Measurements from ENCODE around the gene PHTF2.

The PHTF2 gene

DNA sequence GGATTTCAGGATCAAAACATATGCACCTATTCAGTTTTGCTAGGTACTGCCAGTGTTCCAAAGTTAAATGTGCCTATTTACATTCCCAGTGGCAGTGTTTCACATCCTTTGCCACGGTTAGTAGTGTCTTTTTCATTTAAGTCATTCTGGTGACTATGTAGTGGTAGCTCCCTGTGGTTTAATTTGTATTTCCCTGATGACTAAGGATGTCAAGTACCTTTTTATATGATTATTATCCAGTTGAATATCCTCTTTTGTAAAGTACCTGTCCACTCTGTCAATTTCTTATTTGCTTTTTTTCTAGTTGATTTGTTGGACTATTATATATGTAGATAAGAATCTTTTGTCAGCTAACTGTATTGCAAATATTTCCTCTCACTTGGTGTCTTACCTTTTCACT, 45.4 kb upstream of the PHTF2 start (continued):
- TF ChIP-seq, protein P1, sequence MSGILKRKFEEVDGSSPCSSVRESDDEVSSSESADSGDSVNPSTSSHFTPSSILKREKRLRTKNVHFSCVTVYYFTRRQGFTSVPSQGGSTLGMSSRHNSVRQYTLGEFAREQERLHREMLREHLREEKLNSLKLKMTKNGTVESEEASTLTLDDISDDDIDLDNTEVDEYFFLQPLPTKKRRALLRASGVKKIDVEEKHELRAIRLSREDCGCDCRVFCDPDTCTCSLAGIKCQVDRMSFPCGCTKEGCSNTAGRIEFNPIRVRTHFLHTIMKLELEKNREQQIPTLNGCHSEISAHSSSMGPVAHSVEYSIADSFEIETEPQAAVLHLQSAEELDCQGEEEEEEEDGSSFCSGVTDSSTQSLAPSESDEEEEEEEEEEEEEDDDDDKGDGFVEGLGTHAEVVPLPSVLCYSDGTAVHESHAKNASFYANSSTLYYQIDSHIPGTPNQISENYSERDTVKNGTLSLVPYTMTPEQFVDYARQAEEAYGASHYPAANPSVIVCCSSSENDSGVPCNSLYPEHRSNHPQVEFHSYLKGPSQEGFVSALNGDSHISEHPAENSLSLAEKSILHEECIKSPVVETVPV (CRISPR knock-in tag; IDR thresholded peaks at IDR 0.05) = no peak
- TF ChIP-seq ESRRG (CRISPR knock-in tag; IDR thresholded peaks at IDR 0.05) = no peak

DNA sequence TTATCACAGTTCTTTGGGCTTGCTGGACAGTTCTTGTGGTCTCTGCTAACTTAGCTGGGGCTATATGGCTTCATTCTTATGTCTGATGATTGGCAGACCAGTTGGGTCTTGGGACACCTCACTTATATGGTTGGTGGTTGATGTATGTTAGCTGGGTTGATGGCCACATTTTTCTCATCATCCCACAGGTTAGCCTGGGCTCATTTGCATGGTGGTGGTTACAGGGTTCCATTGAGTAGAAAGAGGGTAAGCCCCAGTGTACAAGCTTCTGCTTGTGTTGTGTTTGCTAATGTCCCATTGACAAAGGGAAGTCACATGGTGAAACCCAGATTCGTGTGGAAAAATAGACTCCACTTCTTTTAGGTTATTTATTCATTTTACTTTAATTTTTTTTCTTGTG, 41.0 kb upstream of the PHTF2 start:
- TF ChIP-seq ARNTL (CRISPR knock-in tag; IDR thresholded peaks at IDR 0.05; ENCODE audit: borderline replicate concordance, low read depth) (no peak), TCF4 (CRISPR knock-in tag; IDR thresholded peaks at IDR 0.05; ENCODE audit: borderline replicate concordance) (no peak), ZNF565 (CRISPR knock-in tag; conservative IDR thresholded peaks at IDR 0.05; ENCODE audit: low read depth) (no peak)
- TF ChIP-seq, protein P2, sequence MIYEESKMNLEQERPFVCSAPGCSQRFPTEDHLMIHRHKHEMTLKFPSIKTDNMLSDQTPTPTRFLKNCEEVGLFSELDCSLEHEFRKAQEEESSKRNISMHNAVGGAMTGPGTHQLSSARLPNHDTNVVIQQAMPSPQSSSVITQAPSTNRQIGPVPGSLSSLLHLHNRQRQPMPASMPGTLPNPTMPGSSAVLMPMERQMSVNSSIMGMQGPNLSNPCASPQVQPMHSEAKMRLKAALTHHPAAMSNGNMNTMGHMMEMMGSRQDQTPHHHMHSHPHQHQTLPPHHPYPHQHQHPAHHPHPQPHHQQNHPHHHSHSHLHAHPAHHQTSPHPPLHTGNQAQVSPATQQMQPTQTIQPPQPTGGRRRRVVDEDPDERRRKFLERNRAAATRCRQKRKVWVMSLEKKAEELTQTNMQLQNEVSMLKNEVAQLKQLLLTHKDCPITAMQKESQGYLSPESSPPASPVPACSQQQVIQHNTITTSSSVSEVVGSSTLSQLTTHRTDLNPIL (CRISPR knock-in tag; IDR thresholded peaks at IDR 0.05; ENCODE audit: low read depth) = no peak
- TF ChIP-seq, protein P3, sequence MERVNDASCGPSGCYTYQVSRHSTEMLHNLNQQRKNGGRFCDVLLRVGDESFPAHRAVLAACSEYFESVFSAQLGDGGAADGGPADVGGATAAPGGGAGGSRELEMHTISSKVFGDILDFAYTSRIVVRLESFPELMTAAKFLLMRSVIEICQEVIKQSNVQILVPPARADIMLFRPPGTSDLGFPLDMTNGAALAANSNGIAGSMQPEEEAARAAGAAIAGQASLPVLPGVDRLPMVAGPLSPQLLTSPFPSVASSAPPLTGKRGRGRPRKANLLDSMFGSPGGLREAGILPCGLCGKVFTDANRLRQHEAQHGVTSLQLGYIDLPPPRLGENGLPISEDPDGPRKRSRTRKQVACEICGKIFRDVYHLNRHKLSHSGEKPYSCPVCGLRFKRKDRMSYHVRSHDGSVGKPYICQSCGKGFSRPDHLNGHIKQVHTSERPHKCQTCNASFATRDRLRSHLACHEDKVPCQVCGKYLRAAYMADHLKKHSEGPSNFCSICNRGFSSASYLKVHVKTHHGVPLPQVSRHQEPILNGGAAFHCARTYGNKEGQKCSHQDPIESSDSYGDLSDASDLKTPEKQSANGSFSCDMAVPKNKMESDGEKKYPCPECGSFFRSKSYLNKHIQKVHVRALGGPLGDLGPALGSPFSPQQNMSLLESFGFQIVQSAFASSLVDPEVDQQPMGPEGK (CRISPR knock-in tag; IDR thresholded peaks at IDR 0.05; ENCODE audit: borderline replicate concordance) = no peak
- no peak for ATAC-seq

DNA sequence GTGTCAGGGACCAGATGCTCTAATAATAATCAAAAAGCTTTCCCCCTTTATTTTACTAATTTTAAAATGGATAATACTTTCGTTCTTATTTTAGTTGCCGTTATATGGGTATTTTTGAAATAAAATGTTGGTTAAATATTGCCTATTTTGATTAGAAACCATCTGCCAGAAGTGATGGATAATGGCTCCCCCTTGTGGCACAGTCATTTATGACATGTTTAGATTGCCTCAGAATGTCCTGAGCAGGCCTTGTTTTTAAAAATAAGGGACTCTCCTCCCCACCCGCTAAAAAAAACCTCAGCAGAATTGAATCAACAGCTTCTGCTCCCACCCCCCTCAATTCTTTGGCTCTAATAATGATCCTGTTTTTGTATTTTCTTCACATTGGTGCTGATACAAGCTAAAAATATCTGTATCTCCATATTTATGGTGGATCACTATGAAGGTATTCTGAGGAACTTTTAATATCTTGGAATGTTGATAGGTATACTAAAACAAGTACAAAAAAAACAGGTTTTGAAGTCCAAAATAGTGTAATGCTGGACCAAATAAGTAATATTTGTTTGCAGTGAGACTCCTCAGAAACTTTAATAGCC, 39.2 kb upstream of the PHTF2 start:
- TF ChIP-seq ZFP30 (CRISPR knock-in tag; IDR thresholded peaks at IDR 0.05) (no peak), BACH2 (CRISPR knock-in tag; IDR thresholded peaks at IDR 0.05; ENCODE audit: borderline replicate concordance) (no peak), ZC3H10 (CRISPR knock-in tag; IDR thresholded peaks at IDR 0.05) (no peak), ZNF565 (CRISPR knock-in tag; conservative IDR thresholded peaks at IDR 0.05; ENCODE audit: low read depth) (no peak), RARB (CRISPR knock-in tag; IDR thresholded peaks at IDR 0.05) (no peak)
- peak; percentile 90 for ATAC-seq

DNA sequence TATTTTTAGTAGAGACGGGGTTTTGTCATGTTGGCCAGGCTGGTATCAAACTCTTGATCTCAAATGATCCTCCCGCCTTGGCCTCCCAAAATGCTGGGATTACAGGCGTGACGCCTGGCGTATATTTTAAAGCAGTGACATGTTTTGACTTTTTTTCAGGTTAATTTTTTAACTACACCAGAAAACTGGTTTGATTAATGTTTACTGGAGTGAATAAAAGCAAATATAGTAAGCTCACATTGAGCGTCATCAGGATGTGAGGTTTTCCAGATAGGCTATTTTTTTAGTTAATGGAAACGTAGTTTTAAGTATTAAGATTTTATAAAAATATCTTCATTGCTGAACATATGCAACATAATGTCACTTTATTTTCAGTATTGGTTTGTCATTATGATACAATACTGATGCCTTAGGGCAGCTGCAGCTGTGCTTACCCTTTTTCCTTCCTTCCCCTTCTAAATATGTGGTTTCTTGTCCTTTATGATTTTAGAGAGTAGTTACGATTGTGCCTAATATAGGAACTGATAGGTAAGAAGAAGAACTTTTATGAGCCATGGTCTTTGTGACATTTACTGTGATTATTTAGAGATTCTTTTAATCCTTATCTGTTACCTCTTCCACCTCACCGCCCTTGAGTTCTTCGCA, 37.6 kb upstream of the PHTF2 start:
- TF ChIP-seq OSR1 (CRISPR knock-in tag; IDR thresholded peaks at IDR 0.05) (no peak), GLIS3 (CRISPR knock-in tag; IDR thresholded peaks at IDR 0.05) (no peak), ZNF70 (CRISPR knock-in tag; IDR thresholded peaks at IDR 0.05) (no peak), ZNF8 (CRISPR knock-in tag; IDR thresholded peaks at IDR 0.05) (no peak), ESRRG (CRISPR knock-in tag; IDR thresholded peaks at IDR 0.05) (no peak), ARNTL (CRISPR knock-in tag; IDR thresholded peaks at IDR 0.05; ENCODE audit: borderline replicate concordance, low read depth) (no peak), RARB (CRISPR knock-in tag; IDR thresholded peaks at IDR 0.05) (no peak), PPARA (CRISPR knock-in tag; IDR thresholded peaks at IDR 0.05; ENCODE audit: borderline replicate concordance) (no peak), SNAI2 (CRISPR knock-in tag; IDR thresholded peaks at IDR 0.05) (no peak)
- ATAC-seq = no peak

- TF ChIP-seq TCF4 (CRISPR knock-in tag; IDR thresholded peaks at IDR 0.05; ENCODE audit: borderline replicate concordance) (no peak), RARB (CRISPR knock-in tag; IDR thresholded peaks at IDR 0.05) (no peak), ESRRG (CRISPR knock-in tag; IDR thresholded peaks at IDR 0.05) (no peak)
- TF ChIP-seq, protein P2 (CRISPR knock-in tag; IDR thresholded peaks at IDR 0.05; ENCODE audit: low read depth) = no peak
- no peak for ATAC-seq
Observed at GRCh38 chr7:77765481-77765880, 33.1 kb upstream of the PHTF2 start.

Measured in SK-N-SH treated with all-trans-retinoic acid at 6 μM for 48 hours (cell line).